Measurements from ENCODE around the gene MARVELD2. TPM values are rescaled to one million over a fixed set of nuclear protein-coding genes. Genes with fewer than 3 reads are reported as not detected.
"Not testable (repeated sequence)": the region's sequence is repeated elsewhere in the genome, so short reads cannot be mapped to it uniquely, and the experiment has no call there.

MARVELD2 gene
- total RNA-seq, 1 donor from 2014 or later: 1.6 TPM

- Mint-ChIP-seq H3K4me3 (peak overlapping the region; percentile 69), H3K27ac (no peak overlapping the region), H3K27me3 (no peaks in the 10 kb centered on the region), H3K9me3 (no peaks in the 10 kb centered on the region), H3K4me1 (peaks cover 8% of the 10 kb centered on the region), H3K36me3 (ENCODE audit: low read depth) (peaks cover 22% of the 10 kb centered on the region)
- POLR2A ChIA-PET: no interaction called here
- CTCF ChIA-PET: no interaction called here
- TF ChIP-seq CTCF (IDR thresholded peaks at IDR 0.05): no peak
- ATAC-seq (ENCODE audit: low read depth) (no peak), DNase-seq (no peak)
- intact Hi-C loops (cut with micrococcal nuclease): no loop called here
Measured at GRCh38 chr5:69416180-69416579, 1.3 kb downstream of the MARVELD2 start.

- H3K36me3 Mint-ChIP-seq (ENCODE audit: low read depth): peaks cover 17% of the 10 kb centered on the region
- H3K27ac Mint-ChIP-seq: no peak overlapping the region
- H3K4me3 Mint-ChIP-seq: no peak overlapping the region
- no peak for ATAC-seq (ENCODE audit: low read depth)
- no peak for DNase-seq
- ChIA-PET POLR2A (no interaction called here), CTCF (no interaction called here)
- H3K9me3 Mint-ChIP-seq: no peaks in the 10 kb centered on the region
- intact Hi-C loops (cut with micrococcal nuclease): no loop called here
- no peak for TF ChIP-seq CTCF (IDR thresholded peaks at IDR 0.05)
- no peaks in the 10 kb centered on the region for H3K27me3 Mint-ChIP-seq
- peaks cover 8% of the 10 kb centered on the region for H3K4me1 Mint-ChIP-seq
Measured at GRCh38 chr5:69416699-69417098, 1.8 kb downstream of the MARVELD2 start.

- DNase-seq (no peak), ATAC-seq (ENCODE audit: low read depth) (no peak)
- H3K27me3 Mint-ChIP-seq: no peaks in the 10 kb centered on the region
- CTCF ChIA-PET: no interaction called here
- no peak overlapping the region for H3K27ac Mint-ChIP-seq
- intact Hi-C loops (cut with micrococcal nuclease): no loop called here
- peaks cover 8% of the 10 kb centered on the region for H3K4me1 Mint-ChIP-seq
- peaks cover 10% of the 10 kb centered on the region for H3K36me3 Mint-ChIP-seq (ENCODE audit: low read depth)
- POLR2A ChIA-PET: no interaction called here
- H3K9me3 Mint-ChIP-seq: peaks cover 3% of the 10 kb centered on the region
- TF ChIP-seq CTCF (IDR thresholded peaks at IDR 0.05): no peak
- no peak overlapping the region for H3K4me3 Mint-ChIP-seq
Measured at GRCh38 chr5:69418554-69418953, 3.6 kb downstream of the MARVELD2 start.

- Mint-ChIP-seq H3K4me3 (no peak overlapping the region), H3K27ac (no peak overlapping the region), H3K27me3 (no peaks in the 10 kb centered on the region), H3K36me3 (ENCODE audit: low read depth) (no peaks in the 10 kb centered on the region), H3K4me1 (no peaks in the 10 kb centered on the region), H3K9me3 (no peaks in the 10 kb centered on the region)
- POLR2A ChIA-PET: no interaction called here
- intact Hi-C loops (cut with micrococcal nuclease): no loop called here
- CTCF ChIA-PET: no interaction called here
- DNase-seq (no peak), ATAC-seq (ENCODE audit: low read depth) (no peak)
- TF ChIP-seq CTCF (IDR thresholded peaks at IDR 0.05): no peak
Measured at GRCh38 chr5:69431424-69432303, 16.7 kb downstream of the MARVELD2 start.

- Mint-ChIP-seq H3K36me3 (ENCODE audit: low read depth) (no peaks in the 10 kb centered on the region), H3K9me3 (no peaks in the 10 kb centered on the region), H3K4me1 (no peaks in the 10 kb centered on the region), H3K4me3 (no peak overlapping the region), H3K27ac (no peak overlapping the region), H3K27me3 (no peaks in the 10 kb centered on the region)
- ATAC-seq (ENCODE audit: low read depth) (no peak), DNase-seq (no peak)
- ChIA-PET POLR2A (interaction anchor here (0.7 kb wide), 1 partner anchor 165 kb away, joined by 6 read pairs; no protein-coding TSS in a partner anchor), CTCF (no interaction called here)
- intact Hi-C loops (cut with micrococcal nuclease): no loop called here
- TF ChIP-seq CTCF (IDR thresholded peaks at IDR 0.05): no peak
Measured at GRCh38 chr5:69432412-69433206, 17.7 kb downstream of the MARVELD2 start.

- CTCF ChIA-PET; H3K27me3 Mint-ChIP-seq; DNase-seq; ATAC-seq (ENCODE audit: low read depth); intact Hi-C loops (cut with micrococcal nuclease); H3K36me3 Mint-ChIP-seq (ENCODE audit: low read depth); POLR2A ChIA-PET; H3K9me3 Mint-ChIP-seq; H3K27ac Mint-ChIP-seq; H3K4me1 Mint-ChIP-seq; H3K4me3 Mint-ChIP-seq: not testable (repeated sequence)
Measured at GRCh38 chr5:69435276-69435884, 20.5 kb downstream of the MARVELD2 start.
